HFFc6 (cell line): Measurements from ENCODE around the gene ZNF76. TPM values are rescaled to one million over a fixed set of nuclear protein-coding genes. Genes with fewer than 3 reads are reported as not detected.

ENCODE experiments used
- DNase-seq: peaks from one replicate; pipeline ENCODE4 v3.0.0-alpha.2; 2018
- H3K27ac Mint-ChIP-seq: 2 replicates; pipeline ENCODE4 v1.8.0; 2020; ENCODE audit warnings: mild to moderate bottlenecking, mixed read lengths
- H3K27me3 Mint-ChIP-seq: 2 replicates; pipeline ENCODE4 v1.8.0; 2021; ENCODE audit warnings: mild to moderate bottlenecking, moderate library complexity, mixed read lengths; ENCODE audit not compliant: insufficient read depth
- H3K36me3 Mint-ChIP-seq: 2 replicates; pipeline ENCODE4 v1.8.0; 2021; ENCODE audit warnings: low read depth, mixed read lengths
- H3K4me1 Mint-ChIP-seq: 2 replicates; pipeline ENCODE4 v1.8.0; 2020; ENCODE audit warnings: low read depth, mixed read lengths
- H3K4me3 Mint-ChIP-seq: 2 replicates; pipeline ENCODE4 v1.8.0; 2020; ENCODE audit warnings: mild to moderate bottlenecking, moderate library complexity, mixed read lengths
- H3K9me3 Mint-ChIP-seq: 2 replicates; pipeline ENCODE4 v1.8.0; 2020; ENCODE audit warnings: mild to moderate bottlenecking, mixed read lengths
- total RNA-seq, 6 experiments: library from RNA; stranded (reverse); fragmentation: NEBNext Ultra II Directional; extraction: Animal tissue kit (Norgen Biotek cat#: 25700); gene quantifications; 2 replicates in 1 of 6; 3 replicates in 5 of 6; pipeline ENCODE4 v1.2.3, GENCODE V29; 2021
- TF ChIP-seq, protein P1 (sequence below): fragments of 200-600 bp; sonication (generic); IDR thresholded peaks from 2 replicates; pipeline ENCODE4 v1.5.0; 2021; ENCODE audit warnings: antibody characterized with exemption, mild to moderate bottlenecking

Gene ZNF76
- total RNA-seq, 6 experiments from 2014 or later = 12.7 to 17.1 (median 16.4) TPM

DNA sequence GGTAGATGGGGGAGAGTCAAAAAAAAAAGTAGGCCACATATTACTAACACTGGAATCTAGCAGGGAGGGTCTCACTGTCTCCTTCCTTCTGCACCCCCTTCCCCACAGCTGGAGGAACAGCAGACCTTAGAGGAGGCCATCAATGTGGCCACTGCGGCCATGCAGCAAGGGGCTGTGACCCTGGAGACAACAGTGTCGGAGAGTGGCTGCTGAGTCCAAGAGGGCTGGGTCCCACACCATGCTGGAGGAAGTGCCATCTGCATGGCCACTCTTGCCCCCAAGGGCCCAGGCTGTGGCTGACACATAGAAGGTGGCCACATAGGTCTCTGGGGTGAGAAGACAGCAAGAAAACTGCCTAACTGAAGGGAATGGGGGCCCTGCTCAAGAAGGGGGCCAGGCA lies 35.5 kb downstream of the ZNF76 start:
- H3K4me1 Mint-ChIP-seq = peaks cover 12% of the 10 kb centered on the region
- TF ChIP-seq, protein P1, sequence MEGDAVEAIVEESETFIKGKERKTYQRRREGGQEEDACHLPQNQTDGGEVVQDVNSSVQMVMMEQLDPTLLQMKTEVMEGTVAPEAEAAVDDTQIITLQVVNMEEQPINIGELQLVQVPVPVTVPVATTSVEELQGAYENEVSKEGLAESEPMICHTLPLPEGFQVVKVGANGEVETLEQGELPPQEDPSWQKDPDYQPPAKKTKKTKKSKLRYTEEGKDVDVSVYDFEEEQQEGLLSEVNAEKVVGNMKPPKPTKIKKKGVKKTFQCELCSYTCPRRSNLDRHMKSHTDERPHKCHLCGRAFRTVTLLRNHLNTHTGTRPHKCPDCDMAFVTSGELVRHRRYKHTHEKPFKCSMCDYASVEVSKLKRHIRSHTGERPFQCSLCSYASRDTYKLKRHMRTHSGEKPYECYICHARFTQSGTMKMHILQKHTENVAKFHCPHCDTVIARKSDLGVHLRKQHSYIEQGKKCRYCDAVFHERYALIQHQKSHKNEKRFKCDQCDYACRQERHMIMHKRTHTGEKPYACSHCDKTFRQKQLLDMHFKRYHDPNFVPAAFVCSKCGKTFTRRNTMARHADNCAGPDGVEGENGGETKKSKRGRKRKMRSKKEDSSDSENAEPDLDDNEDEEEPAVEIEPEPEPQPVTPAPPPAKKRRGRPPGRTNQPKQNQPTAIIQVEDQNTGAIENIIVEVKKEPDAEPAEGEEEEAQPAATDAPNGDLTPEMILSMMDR = no peak
- peaks cover under 1% of the 10 kb centered on the region; the same call in 1 of the 2 replicates for H3K27me3 Mint-ChIP-seq
- DNase-seq = no peak
- no peak overlapping the region for H3K4me3 Mint-ChIP-seq
- peaks cover 11% of the 10 kb centered on the region; the same call in 1 of the 2 replicates for H3K36me3 Mint-ChIP-seq
- H3K9me3 Mint-ChIP-seq = no peaks in the 10 kb centered on the region
- no peak overlapping the region for H3K27ac Mint-ChIP-seq

DNA sequence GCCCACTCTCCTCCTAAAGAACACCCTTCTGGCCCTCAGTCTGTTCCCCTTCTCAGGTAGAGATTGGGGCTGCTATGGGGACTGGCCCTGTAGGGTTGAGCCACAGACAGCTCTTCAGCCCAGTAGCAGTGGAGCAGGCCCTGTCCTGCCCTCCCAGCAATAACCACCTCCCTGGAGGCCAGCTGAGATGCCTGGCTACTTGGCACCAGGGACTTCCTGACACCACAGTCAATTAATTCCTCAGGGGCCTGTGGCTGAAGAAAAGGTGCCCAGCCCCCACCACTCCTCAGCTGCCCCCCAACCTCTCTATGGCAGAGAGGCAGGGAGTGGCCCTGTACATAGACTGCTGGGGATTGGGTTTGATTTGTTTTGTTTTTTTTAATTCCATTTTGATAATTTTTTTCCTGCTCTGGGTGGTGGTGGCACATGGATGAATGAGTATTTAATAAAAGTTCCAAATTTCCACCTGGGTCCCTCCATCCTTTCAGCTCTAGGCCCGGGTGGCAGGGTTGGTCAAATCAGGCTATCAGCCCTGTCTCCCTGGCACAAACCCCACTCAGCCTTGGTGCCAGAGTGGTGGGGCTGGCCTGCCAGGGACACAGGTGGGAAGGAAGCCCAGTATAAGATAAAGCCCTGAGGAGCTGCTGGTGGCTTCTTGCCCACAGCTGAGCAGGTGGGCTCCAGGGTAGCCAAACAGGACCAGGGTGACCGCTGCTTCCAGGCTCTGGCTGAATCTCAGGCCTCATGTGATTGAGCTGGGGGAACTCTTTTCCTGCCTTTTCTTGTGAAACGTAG lies 36.2 kb downstream of the ZNF76 start:
- Mint-ChIP-seq H3K27ac (no peak overlapping the region), H3K27me3 (no peaks in the 10 kb centered on the region; the same call in 1 of the 2 replicates), H3K4me3 (no peak overlapping the region), H3K9me3 (no peaks in the 10 kb centered on the region), H3K4me1 (peaks cover 12% of the 10 kb centered on the region), H3K36me3 (peaks cover 6% of the 10 kb centered on the region; the same call in 1 of the 2 replicates)
- DNase-seq = no peak
- TF ChIP-seq, protein P1 = no peak

DNA sequence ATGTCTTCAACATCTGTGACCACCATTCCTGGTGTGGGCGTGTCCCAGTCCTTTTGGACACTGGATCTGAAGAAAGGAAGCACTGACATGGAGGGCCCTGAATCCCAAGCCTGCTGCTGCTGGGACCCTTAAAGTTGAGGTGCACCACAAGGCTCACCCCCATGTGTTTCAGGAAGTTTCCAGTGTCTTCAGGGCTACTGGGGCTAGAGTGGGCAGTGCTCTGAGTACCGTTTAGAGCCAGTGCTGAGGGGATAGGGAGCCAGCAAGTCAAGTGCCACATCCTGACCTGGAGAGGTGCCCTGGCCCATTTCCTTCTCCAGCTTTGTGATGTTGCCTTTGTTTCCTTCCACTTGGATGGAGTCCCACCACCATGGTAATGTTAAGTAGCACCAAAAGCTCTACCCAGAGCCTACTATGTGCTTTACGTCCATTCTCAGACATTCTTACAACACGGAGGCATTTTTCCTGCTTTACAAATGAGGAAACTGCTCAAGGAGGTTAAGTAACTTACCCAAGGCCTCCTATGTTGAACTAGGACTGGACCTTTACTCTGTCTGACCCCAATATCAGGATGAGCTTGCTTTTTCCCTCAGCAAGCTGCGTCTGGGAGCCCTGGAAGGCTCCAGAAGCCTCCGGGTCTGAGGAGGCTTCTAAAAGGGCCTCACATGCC lies 37.5 kb downstream of the ZNF76 start:
- Mint-ChIP-seq H3K9me3 (no peaks in the 10 kb centered on the region), H3K27ac (peak overlapping the region; percentile 40)
- TF ChIP-seq, protein P1 = no peak

DNA sequence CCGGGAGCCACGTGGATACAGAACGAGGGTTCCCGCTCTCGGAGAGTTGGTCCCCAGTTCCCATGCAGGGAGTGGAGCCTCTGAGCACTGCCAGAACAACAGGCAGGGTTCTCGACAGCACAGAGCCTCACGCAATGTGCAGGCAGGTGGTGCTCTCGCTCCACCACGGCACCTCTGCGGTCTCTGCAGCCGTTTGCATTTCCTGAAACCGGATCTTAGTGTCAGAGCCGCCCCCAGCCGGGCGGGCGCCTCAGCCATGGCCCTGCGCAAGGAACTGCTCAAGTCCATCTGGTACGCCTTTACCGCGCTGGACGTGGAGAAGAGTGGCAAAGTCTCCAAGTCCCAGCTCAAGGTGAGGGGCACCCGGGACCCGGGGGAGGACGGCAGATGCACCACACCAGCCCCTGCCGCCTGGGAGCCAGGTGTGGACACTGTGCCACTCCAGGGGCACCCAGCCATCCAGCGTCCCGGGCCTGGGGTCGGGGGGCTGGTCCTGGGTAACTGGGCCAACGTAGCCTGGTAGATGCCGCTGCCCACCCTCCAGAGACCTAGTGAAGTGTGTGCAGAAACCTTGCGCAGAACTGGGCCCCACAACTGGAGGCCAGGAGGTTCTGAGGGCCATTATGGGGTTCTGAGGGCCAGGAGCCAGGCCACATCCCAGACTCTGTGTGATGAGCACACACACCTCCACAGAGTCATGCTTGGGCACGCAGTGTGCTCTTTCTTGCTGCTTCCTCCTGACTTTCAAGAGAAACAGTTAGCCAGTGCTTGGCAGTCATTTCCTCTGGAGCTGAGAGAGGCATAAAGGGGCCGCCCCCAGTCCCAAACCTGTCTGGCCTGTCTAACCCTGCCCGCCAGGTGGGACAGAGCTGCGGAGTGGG lies 38.3 kb downstream of the ZNF76 start, which contains the start of gene DEF6:
TSS of gene DEF6 (plus strand) at position 218 of the 881 bp plus-strand sequence. CDS start at position 257, 39 bp downstream.
- Mint-ChIP-seq H3K27me3 (no peaks in the 10 kb centered on the region), H3K27ac (peak within 1 kb of the TSS; percentile 40), H3K9me3 (no peaks in the 10 kb centered on the region), H3K4me1 (peaks cover 18% of the 10 kb centered on the region), H3K4me3 (peak within 1 kb of the TSS; percentile 53), H3K36me3 (peaks cover 6% of the 10 kb centered on the region; the same call in 1 of the 2 replicates)
- TF ChIP-seq, protein P1 = peak; percentile 77
- peak; percentile 82 for DNase-seq

More for the DNA sequence above, 37.5 kb downstream of the ZNF76 start:
- Mint-ChIP-seq H3K4me3 (peak overlapping the region; percentile 53), H3K4me1 (peaks cover 12% of the 10 kb centered on the region), H3K36me3 (peaks cover 6% of the 10 kb centered on the region; the same call in 1 of the 2 replicates), H3K27me3 (no peaks in the 10 kb centered on the region)
- no peak for DNase-seq

DNA sequence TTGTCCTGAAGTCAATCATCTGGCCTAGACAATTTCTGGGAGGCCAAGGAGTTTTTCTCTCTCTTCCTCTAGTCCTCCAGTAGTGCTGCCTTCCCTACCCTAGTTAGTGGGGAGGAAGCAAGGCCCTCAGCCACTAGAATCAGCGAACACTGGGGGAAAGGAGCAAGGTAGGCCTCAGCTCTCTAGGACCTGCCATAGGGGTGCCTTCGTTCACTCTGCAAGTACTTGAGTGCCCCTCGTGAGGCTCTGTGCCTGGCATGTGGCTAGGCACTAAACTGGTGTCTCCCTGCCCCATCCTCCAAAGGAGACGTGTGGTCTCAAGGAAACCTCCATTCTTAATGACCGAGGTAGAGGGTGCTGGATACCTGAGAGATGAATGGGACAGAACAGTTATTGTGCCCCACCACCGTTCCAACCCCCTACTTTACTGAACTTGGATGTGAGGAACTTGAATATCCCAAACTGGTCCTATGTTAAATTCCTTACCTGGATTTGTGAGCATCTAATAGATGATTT lies 39.1 kb downstream of the ZNF76 start:
- TF ChIP-seq, protein P1 = no peak
- no peaks in the 10 kb centered on the region for H3K27me3 Mint-ChIP-seq
- H3K4me3 Mint-ChIP-seq = no peak overlapping the region; the same call in 1 of the 2 replicates
- H3K9me3 Mint-ChIP-seq = no peaks in the 10 kb centered on the region
- H3K4me1 Mint-ChIP-seq = peaks cover 25% of the 10 kb centered on the region
- peaks cover 6% of the 10 kb centered on the region; the same call in 1 of the 2 replicates for H3K36me3 Mint-ChIP-seq
- no peak for DNase-seq
- no peak overlapping the region for H3K27ac Mint-ChIP-seq
